ENCODE results near the gene CPNE4. TPM values are rescaled to one million over a fixed set of nuclear protein-coding genes. Genes with fewer than 3 reads are reported as not detected.

The CPNE4 gene
- total and polyA plus RNA-seq, 9 of the 15 experiments (the other 6 are each of a cell fraction or from before 2014, with no cell fraction given): not detected

DNA sequence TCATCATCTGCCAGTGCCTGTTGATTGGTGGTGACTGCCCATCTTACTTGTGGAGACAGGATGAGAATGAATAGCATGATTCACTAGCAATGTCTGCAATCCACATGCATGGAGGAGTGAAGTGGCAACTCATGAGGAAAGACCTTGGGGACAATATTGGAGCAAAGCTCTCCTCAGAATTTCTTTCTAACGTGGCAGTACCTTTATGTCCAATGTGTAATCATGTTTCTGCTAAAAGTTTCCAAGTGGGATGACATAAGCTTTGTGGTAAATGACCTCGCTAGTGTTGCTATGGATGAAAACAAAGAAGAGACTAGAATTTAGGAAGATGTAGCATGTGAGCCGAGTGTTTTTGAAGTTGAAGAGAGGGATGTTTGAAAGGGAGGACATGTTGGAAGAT lies 117.8 kb downstream of the CPNE4 start (continued):
- no peak for TF ChIP-seq ZNF584 (CRISPR knock-in tag; IDR thresholded peaks at IDR 0.05; ENCODE audit: low read depth)
- no peak for TF ChIP-seq XRCC3 (IDR thresholded peaks at IDR 0.05)
- TF ChIP-seq NFXL1 (CRISPR knock-in tag; IDR thresholded peaks at IDR 0.05): no peak

DNA sequence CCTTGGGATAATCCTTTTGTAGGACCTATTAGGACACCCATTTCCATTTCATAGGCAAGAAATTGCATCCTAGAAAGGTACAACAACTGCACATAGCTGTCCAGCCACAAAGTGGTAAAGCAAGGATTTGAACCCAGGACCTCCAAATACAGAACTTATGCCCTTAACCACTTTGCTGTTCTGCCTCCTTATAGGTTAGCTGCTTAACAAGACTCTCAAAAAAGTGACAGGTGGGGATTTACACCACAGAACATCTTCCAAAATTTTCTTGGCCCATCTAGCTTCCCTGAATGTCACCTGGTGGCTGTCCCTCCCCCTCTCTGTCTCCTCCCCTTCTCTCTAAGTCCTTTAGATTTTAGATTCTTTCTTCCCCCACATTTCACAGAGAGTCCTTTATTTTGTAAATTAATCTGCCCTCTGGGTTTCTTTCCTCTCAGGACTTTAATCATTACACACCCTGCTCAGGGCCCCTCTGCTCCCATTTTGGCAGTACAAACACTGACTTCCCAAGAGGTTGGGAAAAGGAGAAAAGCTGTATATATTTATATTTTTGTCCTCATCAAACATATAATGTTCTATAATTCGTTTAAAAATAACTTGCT lies 120.6 kb downstream of the CPNE4 start:
- Histone ChIP-seq H3K9me1 (ENCODE audit: control insufficient read depth, insufficient read depth, low read length) (no peaks in the 10 kb centered on the region), H3K36me3 (ENCODE audit: control insufficient read depth, insufficient read depth, low read length) (no peaks in the 10 kb centered on the region), H3K4me3 (no peak overlapping the region), H3K9ac (ENCODE audit: insufficient read depth in 1 of 2, low read depth in 2 of 2, low read length in 2 of 2) (no peak overlapping the region), H3K27me3 (ENCODE audit: control insufficient read depth in 2 of 2, insufficient read depth in 2 of 2, low read length in 2 of 2) (no peaks in the 10 kb centered on the region), H3K4me2 (ENCODE audit: insufficient read depth, low read length) (no peak overlapping the region), H2AFZ (ENCODE audit: low read depth, low read length) (no peak overlapping the region), H3K9me3 (replicated peaks; ENCODE audit: control insufficient read depth, insufficient read depth, low read depth, low read length) (no peaks in the 10 kb centered on the region), H3K79me2 (ENCODE audit: control insufficient read depth, insufficient read depth, low read length) (no peaks in the 10 kb centered on the region), H3K27ac (ENCODE audit: extremely low read depth, low read depth, low read length) (no peak overlapping the region), H3K4me1 (replicated peaks in 1 of 2; ENCODE audit: control insufficient read depth in 2 of 2, insufficient read depth in 2 of 2, low read length in 2 of 2) (no peaks in the 10 kb centered on the region), H4K20me1 (replicated peaks; ENCODE audit: control insufficient read depth, insufficient read depth, low read length) (no peaks in the 10 kb centered on the region)
- no peak for FAIRE-seq
- ChIA-PET POLR2A (no interaction called here), CTCF (ENCODE audit: low intra/inter-chr PET ratio) (no interaction called here)
- intact Hi-C loops (cut with micrococcal nuclease) (no loop called here), in situ Hi-C loops (cut with MboI) (no loop called here)
- no TSS peak for BruUV-seq (replicated peaks)
- ATAC-seq: no peak
- WGBS (ENCODE audit: insufficient coverage, low coverage, missing lambda C conversion rate): 0% methylated on average over 1 of the region's 1 CpG
- no peak for DNase-seq (ENCODE audit: extremely low read depth in 1 of 4, low spot score in 3 of 4)
- no peak for TF ChIP-seq HOXB6 (CRISPR knock-in tag; IDR thresholded peaks at IDR 0.05; ENCODE audit: borderline replicate concordance)
- TF ChIP-seq ZNF668 (CRISPR knock-in tag; IDR thresholded peaks at IDR 0.05): no peak
- TF ChIP-seq TFAM (CRISPR knock-in tag; conservative IDR thresholded peaks at IDR 0.05): no peak
- no peak for TF ChIP-seq CCAR2 (IDR thresholded peaks at IDR 0.05; ENCODE audit: low read depth, low read length)
- no peak for TF ChIP-seq SIN3A (IDR thresholded peaks at IDR 0.05; ENCODE audit: borderline replicate concordance in 2 of 2, control insufficient read depth in 1 of 2, low read depth in 2 of 2, low read length in 2 of 2)
- no peak for TF ChIP-seq SIN3B (IDR thresholded peaks at IDR 0.05; ENCODE audit: low read depth)
- no peak for TF ChIP-seq SMAD4 (CRISPR knock-in tag; conservative IDR thresholded peaks at IDR 0.05)
- TF ChIP-seq MCM2 (IDR thresholded peaks at IDR 0.05; ENCODE audit: low read depth): no peak
- no peak for TF ChIP-seq KLF1 (tag; IDR thresholded peaks at IDR 0.05)
- TF ChIP-seq EHMT2 (IDR thresholded peaks at IDR 0.05): no peak
- TF ChIP-seq ZNF408 (CRISPR knock-in tag; IDR thresholded peaks at IDR 0.05; ENCODE audit: low read depth): no peak
- no peak for TF ChIP-seq ZFP30 (CRISPR knock-in tag; IDR thresholded peaks at IDR 0.05; ENCODE audit: borderline replicate concordance)
- no peak for TF ChIP-seq KLF6 (CRISPR knock-in tag; IDR thresholded peaks at IDR 0.05; ENCODE audit: borderline replicate concordance)
- TF ChIP-seq, protein P1, sequence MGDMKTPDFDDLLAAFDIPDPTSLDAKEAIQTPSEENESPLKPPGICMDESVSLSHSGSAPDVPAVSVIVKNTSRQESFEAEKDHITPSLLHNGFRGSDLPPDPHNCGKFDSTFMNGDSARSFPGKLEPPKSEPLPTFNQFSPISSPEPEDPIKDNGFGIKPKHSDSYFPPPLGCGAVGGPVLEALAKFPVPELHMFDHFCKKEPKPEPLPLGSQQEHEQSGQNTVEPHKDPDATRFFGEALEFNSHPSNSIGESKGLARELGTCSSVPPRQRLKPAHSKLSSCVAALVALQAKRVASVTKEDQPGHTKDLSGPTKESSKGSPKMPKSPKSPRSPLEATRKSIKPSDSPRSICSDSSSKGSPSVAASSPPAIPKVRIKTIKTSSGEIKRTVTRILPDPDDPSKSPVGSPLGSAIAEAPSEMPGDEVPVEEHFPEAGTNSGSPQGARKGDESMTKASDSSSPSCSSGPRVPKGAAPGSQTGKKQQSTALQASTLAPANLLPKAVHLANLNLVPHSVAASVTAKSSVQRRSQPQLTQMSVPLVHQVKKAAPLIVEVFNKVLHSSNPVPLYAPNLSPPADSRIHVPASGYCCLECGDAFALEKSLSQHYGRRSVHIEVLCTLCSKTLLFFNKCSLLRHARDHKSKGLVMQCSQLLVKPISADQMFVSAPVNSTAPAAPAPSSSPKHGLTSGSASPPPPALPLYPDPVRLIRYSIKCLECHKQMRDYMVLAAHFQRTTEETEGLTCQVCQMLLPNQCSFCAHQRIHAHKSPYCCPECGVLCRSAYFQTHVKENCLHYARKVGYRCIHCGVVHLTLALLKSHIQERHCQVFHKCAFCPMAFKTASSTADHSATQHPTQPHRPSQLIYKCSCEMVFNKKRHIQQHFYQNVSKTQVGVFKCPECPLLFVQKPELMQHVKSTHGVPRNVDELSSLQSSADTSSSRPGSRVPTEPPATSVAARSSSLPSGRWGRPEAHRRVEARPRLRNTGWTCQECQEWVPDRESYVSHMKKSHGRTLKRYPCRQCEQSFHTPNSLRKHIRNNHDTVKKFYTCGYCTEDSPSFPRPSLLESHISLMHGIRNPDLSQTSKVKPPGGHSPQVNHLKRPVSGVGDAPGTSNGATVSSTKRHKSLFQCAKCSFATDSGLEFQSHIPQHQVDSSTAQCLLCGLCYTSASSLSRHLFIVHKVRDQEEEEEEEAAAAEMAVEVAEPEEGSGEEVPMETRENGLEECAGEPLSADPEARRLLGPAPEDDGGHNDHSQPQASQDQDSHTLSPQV (IDR thresholded peaks at IDR 0.05): no peak
- no peak for TF ChIP-seq ELF2 (CRISPR knock-in tag; IDR thresholded peaks at IDR 0.05)

Measured in K562 (cell line).